ENCODE measurements around the gene EYA2. TPM values are rescaled to one million over a fixed set of nuclear protein-coding genes. Genes with fewer than 3 reads are reported as not detected.

EYA2 gene
- total RNA-seq, 1 donor from 2014 or later = 9.0 TPM

DNA sequence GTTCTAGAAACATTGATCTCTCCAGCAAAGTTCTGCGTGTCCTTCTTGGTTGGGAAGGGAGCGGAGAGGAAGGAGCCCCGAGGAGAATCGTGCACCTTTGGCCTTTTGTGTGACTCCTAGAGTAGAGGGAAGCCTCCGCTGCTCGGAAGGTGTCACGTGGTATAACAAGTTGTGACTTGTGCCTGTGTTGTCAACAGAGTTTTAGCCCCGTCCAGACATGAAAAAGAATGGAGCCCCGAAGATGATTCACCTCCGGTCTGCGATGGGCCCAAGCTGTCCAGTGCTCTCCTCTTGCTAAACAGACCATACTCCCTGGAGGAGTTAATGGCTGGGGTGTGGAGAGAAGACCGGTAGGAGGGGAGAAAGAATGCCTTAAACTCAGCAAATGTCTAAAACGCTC, 7.0 kb downstream of the EYA2 start:
- no peaks in the 10 kb centered on the region for H3K9me3 Mint-ChIP-seq
- TF ChIP-seq, protein P1, sequence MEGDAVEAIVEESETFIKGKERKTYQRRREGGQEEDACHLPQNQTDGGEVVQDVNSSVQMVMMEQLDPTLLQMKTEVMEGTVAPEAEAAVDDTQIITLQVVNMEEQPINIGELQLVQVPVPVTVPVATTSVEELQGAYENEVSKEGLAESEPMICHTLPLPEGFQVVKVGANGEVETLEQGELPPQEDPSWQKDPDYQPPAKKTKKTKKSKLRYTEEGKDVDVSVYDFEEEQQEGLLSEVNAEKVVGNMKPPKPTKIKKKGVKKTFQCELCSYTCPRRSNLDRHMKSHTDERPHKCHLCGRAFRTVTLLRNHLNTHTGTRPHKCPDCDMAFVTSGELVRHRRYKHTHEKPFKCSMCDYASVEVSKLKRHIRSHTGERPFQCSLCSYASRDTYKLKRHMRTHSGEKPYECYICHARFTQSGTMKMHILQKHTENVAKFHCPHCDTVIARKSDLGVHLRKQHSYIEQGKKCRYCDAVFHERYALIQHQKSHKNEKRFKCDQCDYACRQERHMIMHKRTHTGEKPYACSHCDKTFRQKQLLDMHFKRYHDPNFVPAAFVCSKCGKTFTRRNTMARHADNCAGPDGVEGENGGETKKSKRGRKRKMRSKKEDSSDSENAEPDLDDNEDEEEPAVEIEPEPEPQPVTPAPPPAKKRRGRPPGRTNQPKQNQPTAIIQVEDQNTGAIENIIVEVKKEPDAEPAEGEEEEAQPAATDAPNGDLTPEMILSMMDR (IDR thresholded peaks at IDR 0.05; ENCODE audit: unreplicated experiment) = no peak
- H3K27ac Mint-ChIP-seq = no peak overlapping the region
- no peak for DNase-seq (ENCODE audit: low spot score in 2 of 2, unreplicated experiment in 2 of 2)
- H3K4me1 Mint-ChIP-seq = peaks cover 52% of the 10 kb centered on the region
- H3K27me3 Mint-ChIP-seq (ENCODE audit: low read depth) = peaks cover 16% of the 10 kb centered on the region
- peaks cover 2% of the 10 kb centered on the region for H3K36me3 Mint-ChIP-seq
- no peak overlapping the region for H3K4me3 Mint-ChIP-seq

DNA sequence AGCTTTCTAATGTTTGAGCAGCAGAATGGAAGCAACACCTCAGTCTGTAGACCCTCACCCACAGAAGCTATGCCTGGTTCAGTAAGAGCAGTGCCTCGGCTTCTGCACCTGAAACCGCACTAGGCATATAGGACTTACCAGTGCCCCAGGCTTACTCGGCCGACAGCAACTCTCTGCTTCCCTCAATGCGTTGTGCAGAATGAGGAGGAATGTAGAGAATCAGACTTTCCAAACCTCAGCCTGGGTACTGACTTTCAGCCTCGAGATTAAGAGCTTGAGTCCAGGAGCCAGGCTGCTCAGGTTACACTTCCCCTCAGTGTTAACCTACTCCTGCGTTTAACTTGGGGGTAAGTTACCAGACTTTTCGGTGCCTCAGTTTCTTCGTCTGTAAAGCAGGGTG, 8.6 kb downstream of the EYA2 start:
- Mint-ChIP-seq H3K9me3 (no peaks in the 10 kb centered on the region), H3K27me3 (ENCODE audit: low read depth) (peaks cover 4% of the 10 kb centered on the region), H3K36me3 (peaks cover 2% of the 10 kb centered on the region), H3K4me1 (peaks cover 41% of the 10 kb centered on the region), H3K4me3 (no peak overlapping the region), H3K27ac (no peak overlapping the region)
- no peak for DNase-seq (ENCODE audit: low spot score in 2 of 2, unreplicated experiment in 2 of 2)
- TF ChIP-seq, protein P1 (IDR thresholded peaks at IDR 0.05; ENCODE audit: unreplicated experiment) = no peak

DNA sequence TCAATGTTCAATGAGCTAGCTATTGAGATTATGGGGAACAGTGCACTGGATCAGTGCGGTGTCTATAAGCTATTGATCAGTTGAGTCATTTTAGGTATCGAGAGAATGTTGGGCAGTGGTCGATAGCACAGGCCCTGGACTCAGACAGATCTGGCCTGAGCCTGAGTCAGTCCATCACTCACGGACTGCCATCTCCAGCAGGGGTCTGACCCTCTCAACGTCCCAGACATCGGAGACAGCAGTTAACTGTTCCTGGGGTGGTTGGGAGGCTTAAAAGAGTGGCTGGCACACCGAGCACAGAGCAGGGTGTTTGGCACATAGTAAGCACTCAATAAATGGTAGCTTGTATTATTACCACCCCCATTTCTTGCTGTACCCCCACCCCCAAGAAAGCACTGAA, 9.3 kb downstream of the EYA2 start:
- Mint-ChIP-seq H3K27ac (no peak overlapping the region), H3K27me3 (ENCODE audit: low read depth) (peaks cover 4% of the 10 kb centered on the region), H3K4me1 (peaks cover 40% of the 10 kb centered on the region), H3K9me3 (no peaks in the 10 kb centered on the region), H3K4me3 (no peak overlapping the region), H3K36me3 (peaks cover 2% of the 10 kb centered on the region)
- no peak for DNase-seq (ENCODE audit: low spot score in 2 of 2, unreplicated experiment in 2 of 2)
- TF ChIP-seq, protein P1 (IDR thresholded peaks at IDR 0.05; ENCODE audit: unreplicated experiment) = no peak

DNA sequence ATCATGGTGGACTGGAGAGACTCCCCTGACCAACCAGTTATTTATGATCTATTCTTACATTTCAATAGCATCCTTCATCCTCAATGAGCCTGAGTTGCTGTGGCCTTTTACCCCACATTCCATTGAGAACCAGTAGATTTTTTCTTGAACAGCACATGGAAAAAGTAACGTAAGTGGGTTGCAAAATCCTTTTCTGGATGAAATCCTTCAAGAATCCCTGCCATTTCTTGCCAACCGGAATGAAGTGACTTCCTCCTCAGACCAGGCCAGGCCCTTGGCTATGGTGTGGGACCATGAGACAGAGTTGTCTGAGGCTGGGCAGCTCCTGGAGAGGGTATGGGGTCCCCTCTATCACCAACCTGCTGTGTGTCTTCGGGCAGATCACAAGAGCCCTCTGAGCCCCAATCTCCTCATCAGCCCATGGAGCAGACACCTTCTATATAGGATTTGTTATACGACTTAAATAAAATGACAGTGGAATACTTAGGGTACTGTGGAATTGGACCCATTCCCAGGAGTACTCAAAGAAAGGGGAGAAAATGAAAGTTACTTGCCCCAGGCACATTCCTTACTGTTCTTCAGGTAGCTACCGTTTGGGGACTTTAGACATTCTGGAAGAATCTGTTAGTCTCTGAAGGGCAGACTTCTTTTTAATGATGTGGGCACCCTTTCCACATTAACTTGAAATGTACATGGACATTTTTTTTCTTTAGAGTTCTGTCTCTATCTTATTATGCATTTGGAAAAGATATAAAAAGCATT, 10.9 kb downstream of the EYA2 start:
- Mint-ChIP-seq H3K36me3 (peaks cover 2% of the 10 kb centered on the region), H3K4me1 (peaks cover 24% of the 10 kb centered on the region), H3K4me3 (no peak overlapping the region), H3K9me3 (no peaks in the 10 kb centered on the region), H3K27me3 (ENCODE audit: low read depth) (no peaks in the 10 kb centered on the region), H3K27ac (no peak overlapping the region)
- TF ChIP-seq, protein P1 (IDR thresholded peaks at IDR 0.05; ENCODE audit: unreplicated experiment) = no peak
- no peak for DNase-seq (ENCODE audit: low spot score in 2 of 2, unreplicated experiment in 2 of 2)

DNA sequence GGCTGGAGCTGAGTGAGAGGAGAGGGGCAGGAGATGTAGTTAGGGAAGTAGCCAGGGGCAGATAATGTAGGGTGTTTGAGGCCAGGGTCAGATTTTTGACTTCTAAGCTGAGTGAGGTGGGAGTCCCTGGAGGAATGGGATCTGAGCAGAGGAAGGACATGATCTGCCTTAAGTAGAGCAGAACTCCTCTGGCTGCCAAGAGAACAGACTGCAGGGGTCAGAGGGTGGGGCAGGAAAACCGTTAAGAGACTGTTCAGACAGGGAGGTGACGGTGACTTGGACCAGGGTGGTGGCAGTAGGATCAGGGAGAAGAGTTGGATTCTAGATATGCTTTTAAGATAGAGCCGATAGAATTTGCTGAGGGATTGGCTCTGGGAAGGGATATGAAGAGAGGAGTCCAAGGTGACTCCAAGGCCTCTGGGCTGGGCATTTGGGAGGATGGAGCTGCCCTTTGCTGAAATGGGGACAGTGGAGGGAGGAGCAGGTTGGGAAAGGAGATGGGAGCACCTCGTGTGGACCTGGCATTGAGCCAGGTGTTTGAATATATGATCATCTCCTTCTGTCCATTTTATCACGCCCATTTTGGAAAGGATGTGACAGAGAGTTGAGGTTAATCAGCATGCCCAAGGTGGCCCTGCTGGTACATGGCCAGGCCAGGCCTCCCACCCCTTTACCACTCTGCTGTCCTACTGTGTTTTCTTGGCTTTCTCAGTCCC, 18.8 kb downstream of the EYA2 start:
- H3K4me3 Mint-ChIP-seq = no peak overlapping the region
- H3K27me3 Mint-ChIP-seq (ENCODE audit: low read depth) = no peaks in the 10 kb centered on the region
- no peak overlapping the region for H3K27ac Mint-ChIP-seq
- H3K9me3 Mint-ChIP-seq = peaks cover 10% of the 10 kb centered on the region
- no peaks in the 10 kb centered on the region for H3K4me1 Mint-ChIP-seq
- H3K36me3 Mint-ChIP-seq = peaks cover 4% of the 10 kb centered on the region
- TF ChIP-seq, protein P1 (IDR thresholded peaks at IDR 0.05; ENCODE audit: unreplicated experiment) = no peak
- no peak for DNase-seq (ENCODE audit: low spot score in 2 of 2, unreplicated experiment in 2 of 2)
